ENCODE measurements around the gene AMACR.

AMACR gene

DNA sequence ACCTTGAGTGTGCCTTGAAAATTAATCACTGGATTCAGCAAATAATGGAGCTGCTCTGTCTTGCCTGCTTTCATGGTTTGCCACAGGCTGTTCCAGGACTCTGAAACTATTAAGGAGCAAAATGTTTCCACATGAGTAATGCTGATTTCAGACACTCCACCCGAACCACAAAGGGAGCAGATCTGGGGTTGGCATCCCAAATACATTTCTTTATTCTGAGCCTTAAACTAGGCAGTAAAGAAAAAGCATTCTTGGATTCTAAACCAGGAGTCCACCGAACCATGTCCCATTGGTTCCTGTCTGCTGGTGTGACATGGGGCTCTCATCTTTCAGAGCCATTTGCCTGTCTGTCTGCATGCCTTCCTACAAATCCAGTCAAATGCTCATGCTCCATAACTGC is 45.3 kb upstream of the AMACR start:
- POLR2A ChIA-PET, result interaction anchor here (1.2 kb wide), 1 partner anchor 45 kb away, joined by 3 read pairs; the partner anchor contains the start of gene AMACR
- DNase-seq (ENCODE audit: extremely low spot score), result no peak
- CTCF ChIA-PET, result no interaction called here
- TF ChIP-seq TARDBP (IDR thresholded peaks at IDR 0.05), result no peak
- TF ChIP-seq LEF1 (IDR thresholded peaks at IDR 0.05; ENCODE audit: borderline replicate concordance), result no peak

DNA sequence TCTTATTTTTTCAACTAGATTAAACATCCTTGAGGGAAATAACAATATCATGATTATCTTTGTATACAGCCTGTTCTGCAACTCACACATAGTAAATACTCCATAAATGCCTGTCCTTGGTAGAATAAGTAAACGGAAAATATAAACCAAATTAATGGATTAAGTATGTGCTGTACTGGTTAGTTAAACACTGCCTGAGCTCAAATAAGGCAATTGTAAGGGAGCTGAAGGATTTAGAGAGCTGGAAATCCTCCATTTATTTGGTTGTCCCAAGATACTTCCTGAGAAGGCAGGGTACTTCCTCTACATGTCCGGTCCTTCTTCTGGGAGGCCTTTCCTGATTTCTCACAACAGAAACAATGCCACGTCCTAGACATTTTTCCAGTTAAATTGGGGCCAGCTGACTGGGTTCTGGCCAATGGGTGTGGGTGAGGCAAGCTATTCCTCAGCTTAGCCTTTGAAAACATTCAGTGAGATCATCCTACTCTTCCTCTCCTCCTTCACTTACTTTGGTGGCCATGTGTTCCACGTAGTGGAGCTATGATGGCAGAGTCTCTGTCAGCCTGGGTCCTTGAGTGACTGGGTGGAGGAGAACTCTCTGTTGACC is 43.6 kb upstream of the AMACR start:
- no peak for DNase-seq (ENCODE audit: extremely low spot score)
- POLR2A ChIA-PET, result no interaction called here
- TF ChIP-seq FOXA1 (IDR thresholded peaks at IDR 0.05), result no peak
- TF ChIP-seq LEF1 (IDR thresholded peaks at IDR 0.05; ENCODE audit: borderline replicate concordance), result no peak
- no peak for TF ChIP-seq L3MBTL2 (conservative IDR thresholded peaks at IDR 0.05)
- TF ChIP-seq NFRKB (IDR thresholded peaks at IDR 0.05), result no peak
- CTCF ChIA-PET, result no interaction called here

DNA sequence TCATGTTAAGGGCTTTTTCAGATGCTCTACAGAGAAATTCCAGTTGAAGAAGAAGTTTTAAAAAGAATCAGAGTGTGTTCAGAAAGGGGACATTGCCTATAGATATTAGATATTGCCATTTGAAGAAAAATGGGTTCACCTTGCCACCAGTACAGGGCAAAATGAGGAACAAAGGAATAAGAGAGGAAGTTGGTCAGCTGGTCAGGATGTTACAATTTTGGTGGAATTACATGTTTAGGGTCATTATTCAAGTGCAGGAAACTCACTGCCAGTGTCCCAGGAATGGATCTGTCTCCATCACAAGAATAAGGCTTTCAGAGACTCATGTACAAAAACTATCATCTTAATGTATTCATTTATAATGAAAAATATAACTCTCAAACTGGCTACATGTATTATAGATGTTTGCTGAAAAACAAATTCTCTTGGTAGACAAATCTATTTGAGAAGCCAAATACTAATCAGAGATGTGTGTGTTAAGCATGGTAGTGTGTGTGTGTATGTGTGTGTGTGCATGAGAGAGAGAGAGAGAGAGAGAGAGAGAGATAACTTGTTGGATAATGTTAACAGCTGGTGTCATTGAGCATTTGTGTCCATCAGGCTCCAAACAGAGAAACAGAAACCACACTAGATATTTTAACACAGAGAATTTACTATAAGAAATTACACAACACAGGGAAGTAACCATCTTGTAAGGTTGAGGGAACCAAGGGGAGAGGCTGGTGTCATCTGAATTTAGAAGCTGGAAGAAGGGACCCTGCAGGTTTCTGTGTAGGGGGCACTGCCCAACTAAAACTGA is 40.1 kb upstream of the AMACR start:
- no peak for DNase-seq (ENCODE audit: extremely low spot score)
- POLR2A ChIA-PET, result no interaction called here
- no peak for TF ChIP-seq LEF1 (IDR thresholded peaks at IDR 0.05; ENCODE audit: borderline replicate concordance)
- TF ChIP-seq FOXA1 (IDR thresholded peaks at IDR 0.05), result no peak
- TF ChIP-seq CTBP1 (IDR thresholded peaks at IDR 0.05; ENCODE audit: borderline replicate concordance), result no peak
- TF ChIP-seq, protein P1, sequence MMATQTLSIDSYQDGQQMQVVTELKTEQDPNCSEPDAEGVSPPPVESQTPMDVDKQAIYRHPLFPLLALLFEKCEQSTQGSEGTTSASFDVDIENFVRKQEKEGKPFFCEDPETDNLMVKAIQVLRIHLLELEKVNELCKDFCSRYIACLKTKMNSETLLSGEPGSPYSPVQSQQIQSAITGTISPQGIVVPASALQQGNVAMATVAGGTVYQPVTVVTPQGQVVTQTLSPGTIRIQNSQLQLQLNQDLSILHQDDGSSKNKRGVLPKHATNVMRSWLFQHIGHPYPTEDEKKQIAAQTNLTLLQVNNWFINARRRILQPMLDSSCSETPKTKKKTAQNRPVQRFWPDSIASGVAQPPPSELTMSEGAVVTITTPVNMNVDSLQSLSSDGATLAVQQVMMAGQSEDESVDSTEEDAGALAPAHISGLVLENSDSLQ (IDR thresholded peaks at IDR 0.05), result no peak
- TF ChIP-seq ARNT (IDR thresholded peaks at IDR 0.05), result no peak
- no peak for TF ChIP-seq HDGF (IDR thresholded peaks at IDR 0.05; ENCODE audit: borderline replicate concordance)
- TF ChIP-seq SP1 (IDR thresholded peaks at IDR 0.05), result no peak
- TF ChIP-seq NFRKB (IDR thresholded peaks at IDR 0.05), result no peak
- TF ChIP-seq FOXM1 (IDR thresholded peaks at IDR 0.05; ENCODE audit: borderline replicate concordance), result no peak
- no peak for TF ChIP-seq ELF4 (IDR thresholded peaks at IDR 0.05)
- no peak for TF ChIP-seq ZNF384 (IDR thresholded peaks at IDR 0.05)
- no peak for TF ChIP-seq FOXK2 (IDR thresholded peaks at IDR 0.05)
- no peak for TF ChIP-seq TARDBP (IDR thresholded peaks at IDR 0.05)
- TF ChIP-seq SUZ12 (IDR thresholded peaks at IDR 0.05), result no peak
- no peak for TF ChIP-seq L3MBTL2 (conservative IDR thresholded peaks at IDR 0.05)
- TF ChIP-seq BHLHE40 (IDR thresholded peaks at IDR 0.05; ENCODE audit: borderline replicate concordance), result no peak
- CTCF ChIA-PET, result no interaction called here

DNA sequence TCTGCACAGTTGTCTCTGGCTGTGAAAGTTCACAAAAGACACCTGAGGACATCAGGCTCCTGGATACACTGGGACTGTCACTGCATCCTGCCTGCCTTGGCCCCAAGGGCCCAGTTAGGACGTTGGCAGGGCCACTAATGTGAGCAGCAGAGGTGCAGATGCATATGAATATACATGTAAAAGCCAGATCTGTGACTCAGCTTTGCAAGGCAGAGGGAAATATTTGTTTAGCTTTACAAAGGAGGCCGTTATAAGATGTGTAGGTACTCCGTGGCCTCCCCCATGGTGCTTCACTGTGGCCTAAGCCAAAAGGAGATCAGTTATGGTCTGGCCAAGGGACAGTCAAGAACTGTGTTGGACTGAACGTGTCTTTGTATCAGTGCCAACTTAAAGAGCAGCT is 39.3 kb upstream of the AMACR start:
- POLR2A ChIA-PET, result no interaction called here
- CTCF ChIA-PET, result no interaction called here
- TF ChIP-seq ELF4 (IDR thresholded peaks at IDR 0.05), result no peak
- no peak for TF ChIP-seq SP1 (IDR thresholded peaks at IDR 0.05)
- no peak for TF ChIP-seq ARNT (IDR thresholded peaks at IDR 0.05)
- TF ChIP-seq NFRKB (IDR thresholded peaks at IDR 0.05), result no peak
- TF ChIP-seq FOXA1 (IDR thresholded peaks at IDR 0.05), result no peak
- no peak for TF ChIP-seq ZNF384 (IDR thresholded peaks at IDR 0.05)
- no peak for TF ChIP-seq SUZ12 (IDR thresholded peaks at IDR 0.05)
- TF ChIP-seq L3MBTL2 (conservative IDR thresholded peaks at IDR 0.05), result no peak
- TF ChIP-seq FOXK2 (IDR thresholded peaks at IDR 0.05), result no peak
- TF ChIP-seq TARDBP (IDR thresholded peaks at IDR 0.05), result no peak
- no peak for TF ChIP-seq FOXM1 (IDR thresholded peaks at IDR 0.05; ENCODE audit: borderline replicate concordance)
- TF ChIP-seq, protein P1 (IDR thresholded peaks at IDR 0.05), result no peak
- no peak for DNase-seq (ENCODE audit: extremely low spot score)

DNA sequence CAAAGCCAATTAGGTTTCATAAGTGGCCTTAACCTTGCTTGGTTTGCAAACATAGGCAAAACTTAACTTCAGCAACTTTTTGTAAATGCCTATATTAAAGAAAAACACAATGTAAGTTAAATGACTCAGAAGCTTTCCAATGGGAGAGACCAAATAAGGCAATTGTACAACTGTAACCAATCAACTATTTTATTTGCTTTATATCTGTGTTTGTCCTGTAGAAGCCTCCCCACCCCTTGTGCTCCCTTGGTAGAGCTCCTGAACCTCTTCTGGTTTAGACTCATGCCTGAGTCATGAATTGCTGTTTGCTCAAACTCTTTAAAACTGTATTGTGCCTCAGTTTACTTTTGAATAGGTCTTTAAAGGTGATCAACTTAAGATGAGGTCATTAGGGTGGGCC is 38.1 kb upstream of the AMACR start:
- CTCF ChIA-PET, result no interaction called here
- TF ChIP-seq NFRKB (IDR thresholded peaks at IDR 0.05), result no peak
- no peak for TF ChIP-seq LEF1 (IDR thresholded peaks at IDR 0.05; ENCODE audit: borderline replicate concordance)
- TF ChIP-seq ZNF384 (IDR thresholded peaks at IDR 0.05), result no peak
- no peak for TF ChIP-seq TARDBP (IDR thresholded peaks at IDR 0.05)
- TF ChIP-seq L3MBTL2 (conservative IDR thresholded peaks at IDR 0.05), result no peak
- no peak for TF ChIP-seq ARNT (IDR thresholded peaks at IDR 0.05)
- TF ChIP-seq CTBP1 (IDR thresholded peaks at IDR 0.05; ENCODE audit: borderline replicate concordance), result no peak
- no peak for TF ChIP-seq BHLHE40 (IDR thresholded peaks at IDR 0.05; ENCODE audit: borderline replicate concordance)
- no peak for TF ChIP-seq HDGF (IDR thresholded peaks at IDR 0.05; ENCODE audit: borderline replicate concordance)
- TF ChIP-seq ELF4 (IDR thresholded peaks at IDR 0.05), result no peak
- no peak for TF ChIP-seq FOXK2 (IDR thresholded peaks at IDR 0.05)
- TF ChIP-seq SP1 (IDR thresholded peaks at IDR 0.05), result no peak
- no peak for TF ChIP-seq FOXA1 (IDR thresholded peaks at IDR 0.05)
- TF ChIP-seq SUZ12 (IDR thresholded peaks at IDR 0.05), result no peak
- TF ChIP-seq FOXM1 (IDR thresholded peaks at IDR 0.05; ENCODE audit: borderline replicate concordance), result no peak
- TF ChIP-seq, protein P1 (IDR thresholded peaks at IDR 0.05), result no peak
- POLR2A ChIA-PET, result interaction anchor here (1.6 kb wide), 1 partner anchor 38 kb away, joined by 4 read pairs; the partner anchor contains the start of gene AMACR
- DNase-seq (ENCODE audit: extremely low spot score), result no peak

DNA sequence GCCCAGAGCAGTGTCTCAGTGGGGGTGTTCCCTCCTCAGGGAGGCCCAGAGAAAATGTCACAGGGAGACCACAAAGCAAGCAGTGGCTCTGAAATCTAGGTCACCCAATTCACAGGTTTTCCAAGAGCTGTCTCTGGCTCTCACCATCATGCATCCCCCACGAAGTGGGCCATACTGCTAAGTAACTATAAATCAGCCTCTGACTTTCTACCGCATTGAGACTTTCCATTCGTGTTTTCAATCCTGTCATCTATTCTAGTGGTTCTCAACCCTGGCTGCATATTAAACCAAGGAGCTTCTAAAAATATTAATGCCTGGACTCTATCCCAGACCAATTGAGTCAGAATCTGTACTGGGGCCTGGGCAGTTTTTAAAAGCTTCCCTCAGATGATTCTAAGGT is 37.2 kb upstream of the AMACR start:
- TF ChIP-seq SUZ12 (IDR thresholded peaks at IDR 0.05) (no peak), CTBP1 (IDR thresholded peaks at IDR 0.05; ENCODE audit: borderline replicate concordance) (no peak), TARDBP (IDR thresholded peaks at IDR 0.05) (no peak), NFRKB (IDR thresholded peaks at IDR 0.05) (no peak), FOXK2 (IDR thresholded peaks at IDR 0.05) (no peak), L3MBTL2 (conservative IDR thresholded peaks at IDR 0.05) (no peak), ARNT (IDR thresholded peaks at IDR 0.05) (no peak), FOXM1 (IDR thresholded peaks at IDR 0.05; ENCODE audit: borderline replicate concordance) (no peak), LEF1 (IDR thresholded peaks at IDR 0.05; ENCODE audit: borderline replicate concordance) (no peak), SP1 (IDR thresholded peaks at IDR 0.05) (no peak), ELF4 (IDR thresholded peaks at IDR 0.05) (no peak), FOXA1 (IDR thresholded peaks at IDR 0.05) (no peak), HDGF (IDR thresholded peaks at IDR 0.05; ENCODE audit: borderline replicate concordance) (no peak), ZNF384 (IDR thresholded peaks at IDR 0.05) (no peak), BHLHE40 (IDR thresholded peaks at IDR 0.05; ENCODE audit: borderline replicate concordance) (no peak)
- TF ChIP-seq, protein P1 (IDR thresholded peaks at IDR 0.05), result no peak
- no peak for DNase-seq (ENCODE audit: extremely low spot score)
- CTCF ChIA-PET, result interaction anchor here (0.5 kb wide), 1 partner anchor 131 kb away, joined by 3 read pairs; no protein-coding TSS in a partner anchor
- POLR2A ChIA-PET, result interaction anchor here (1.6 kb wide), 1 partner anchor 37 kb away, joined by 4 read pairs; the partner anchor contains the start of gene AMACR
